ENCODE data around the gene CCDC54.
A peak's percentile ranks its signal among the peaks of the same experiment; 100 is the strongest.
"Not testable (repeated sequence)": the region's sequence is repeated elsewhere in the genome, so short reads cannot be mapped to it uniquely, and the experiment has no call there.

The CCDC54 gene

DNA sequence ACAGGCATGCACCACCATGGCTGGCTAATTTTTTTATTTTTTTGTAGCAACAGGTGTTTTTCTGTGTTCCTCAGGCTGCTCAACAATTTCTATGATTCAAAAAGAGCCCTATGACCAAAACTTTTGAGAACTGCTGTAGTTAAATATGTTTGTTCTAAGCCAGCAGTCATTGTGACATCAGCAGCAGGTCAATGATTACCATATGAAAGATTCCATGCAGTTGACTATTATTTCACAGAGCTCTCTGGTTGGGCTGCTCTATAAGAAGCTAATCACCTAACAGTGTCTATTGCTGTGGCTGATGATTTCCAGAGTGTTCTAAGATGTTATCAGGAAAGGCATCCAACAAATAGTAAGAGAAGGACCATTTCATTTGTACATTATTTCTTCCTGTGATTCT, at the start of gene CCDC54:
CCDC54 (plus strand) TSS at position 289 of the 400 bp plus-strand sequence. CDS start 149 bp downstream, outside the sequence.
- no peak for DNase-seq (ENCODE audit: low spot score)

DNA sequence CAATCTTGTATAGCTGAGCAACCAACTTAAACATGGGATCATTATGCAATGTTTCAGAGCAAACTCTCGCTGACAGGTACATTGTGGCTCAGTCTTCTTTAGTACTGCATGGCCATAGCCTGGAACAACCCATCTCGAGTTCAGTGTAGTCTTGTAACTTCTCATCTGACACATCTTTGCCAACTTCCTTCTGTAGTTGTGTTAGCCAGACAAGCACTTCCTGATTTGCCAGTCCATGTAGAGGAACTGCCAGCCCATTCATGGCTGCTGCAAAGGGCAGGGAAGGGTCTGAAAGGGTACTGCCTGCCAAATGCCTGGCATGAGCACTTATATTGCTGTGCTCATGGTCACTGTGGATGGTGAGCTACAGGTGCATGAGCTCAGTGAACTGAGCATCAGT, 49.2 kb upstream of the CCDC54 start:
- no peak for DNase-seq (ENCODE audit: low spot score)

DNA sequence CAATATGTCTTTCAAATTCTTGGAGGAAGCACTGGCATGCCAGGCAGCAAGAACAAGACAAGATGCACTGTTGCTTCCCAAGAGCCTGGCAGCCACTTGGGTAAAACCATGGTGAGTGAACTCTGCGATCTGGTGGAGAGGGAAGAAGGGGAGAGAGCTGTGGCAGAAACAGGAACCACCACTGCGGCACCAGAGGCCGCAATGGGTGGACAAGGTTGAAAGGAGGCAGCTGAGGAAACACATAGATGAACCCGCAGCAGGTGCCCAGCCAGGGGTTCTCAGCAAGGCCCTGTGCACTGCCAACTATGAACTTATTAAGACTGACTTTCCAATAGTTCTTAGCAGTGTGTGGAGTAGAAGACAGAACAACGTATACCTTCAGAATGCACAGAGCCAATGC, 48.2 kb upstream of the CCDC54 start:
- no peak for DNase-seq (ENCODE audit: low spot score)

DNA sequence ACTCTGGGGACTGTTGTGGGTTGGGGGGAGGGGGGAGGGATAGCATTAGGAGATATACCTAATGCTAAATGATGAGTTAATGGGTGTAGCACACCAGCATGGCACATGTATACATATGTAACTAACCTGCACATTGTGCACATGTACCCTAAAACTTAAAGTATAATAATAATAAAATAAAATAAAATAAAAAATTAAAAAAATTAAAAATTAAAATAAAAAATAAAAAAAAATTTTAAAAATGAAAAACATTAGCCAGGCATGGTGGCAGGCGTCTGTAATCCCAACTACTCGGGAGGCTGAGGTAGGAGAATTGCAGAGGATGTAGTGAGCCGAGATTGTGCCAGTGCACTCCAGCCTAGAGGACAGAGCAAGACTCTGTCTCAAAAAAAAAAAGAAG, 37.5 kb upstream of the CCDC54 start:
- not testable (repeated sequence) for DNase-seq (ENCODE audit: low spot score)

DNA sequence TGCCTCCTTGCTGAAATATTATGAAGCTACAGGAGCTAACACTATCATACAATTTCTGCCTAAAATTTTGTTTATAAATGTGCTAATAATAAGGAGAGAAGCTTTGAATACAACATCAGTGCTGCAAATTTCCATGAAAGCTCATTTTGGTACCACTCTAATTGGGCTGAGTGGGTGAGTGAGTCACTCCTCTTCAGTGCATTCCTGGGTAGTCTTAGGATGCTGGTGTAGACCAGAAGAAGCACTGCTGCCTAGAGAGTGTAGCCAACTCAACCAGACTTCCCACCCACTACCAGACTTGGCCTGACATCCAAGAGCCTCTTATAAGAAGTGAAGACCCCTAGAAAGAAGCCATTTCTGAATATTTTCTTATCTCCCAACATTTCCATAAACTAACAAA, 32.5 kb upstream of the CCDC54 start:
- no peak for DNase-seq (ENCODE audit: low spot score)

DNA sequence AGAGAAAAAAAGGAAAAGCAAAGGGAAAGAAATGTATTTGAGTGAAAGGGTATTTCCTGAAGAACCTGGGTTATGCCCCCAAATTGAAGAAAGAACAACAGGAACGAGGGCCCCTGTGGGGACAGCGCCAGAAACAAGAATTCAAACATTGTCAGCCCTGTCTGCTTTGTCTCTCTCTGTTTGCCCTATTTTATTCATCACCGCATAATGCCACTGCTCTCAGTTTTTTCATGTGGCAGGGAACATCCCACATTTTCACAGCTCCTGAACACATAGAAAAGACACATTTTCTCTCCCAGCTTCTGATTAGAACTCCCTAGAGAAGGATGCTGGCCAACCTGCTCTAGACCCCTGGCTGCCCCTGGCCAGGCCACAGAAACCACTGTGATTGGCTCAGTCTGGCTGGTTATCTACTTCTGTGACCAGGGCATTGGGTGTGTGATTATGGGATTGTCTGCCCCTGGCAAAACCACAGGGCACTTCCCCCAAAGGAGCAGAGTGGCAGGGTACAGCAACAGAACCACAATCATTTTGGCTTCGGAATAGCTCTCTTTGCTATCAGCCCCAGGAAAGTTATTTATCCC, 31.3 kb upstream of the CCDC54 start:
- no peak for DNase-seq (ENCODE audit: low spot score)

DNA sequence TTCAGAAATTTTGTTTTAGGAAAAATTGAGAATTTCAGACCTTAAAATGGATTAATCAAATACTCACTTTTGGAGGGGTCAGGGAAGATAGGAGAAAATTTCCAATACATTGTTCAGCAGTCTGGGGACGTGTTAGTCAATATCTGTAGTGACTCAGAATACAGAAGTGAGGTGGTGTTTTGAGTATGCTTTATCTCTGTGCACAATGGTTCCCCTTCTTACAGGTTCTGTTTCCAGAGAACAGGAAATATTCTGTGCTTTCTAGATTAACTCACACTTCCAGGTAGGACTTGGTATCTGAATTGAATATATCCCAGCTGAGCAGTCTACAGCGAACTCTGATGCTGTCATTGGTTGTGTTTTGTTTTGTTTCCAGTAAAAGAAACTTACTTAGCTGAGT, 30.7 kb upstream of the CCDC54 start:
- DNase-seq (ENCODE audit: low spot score): no peak

DNA sequence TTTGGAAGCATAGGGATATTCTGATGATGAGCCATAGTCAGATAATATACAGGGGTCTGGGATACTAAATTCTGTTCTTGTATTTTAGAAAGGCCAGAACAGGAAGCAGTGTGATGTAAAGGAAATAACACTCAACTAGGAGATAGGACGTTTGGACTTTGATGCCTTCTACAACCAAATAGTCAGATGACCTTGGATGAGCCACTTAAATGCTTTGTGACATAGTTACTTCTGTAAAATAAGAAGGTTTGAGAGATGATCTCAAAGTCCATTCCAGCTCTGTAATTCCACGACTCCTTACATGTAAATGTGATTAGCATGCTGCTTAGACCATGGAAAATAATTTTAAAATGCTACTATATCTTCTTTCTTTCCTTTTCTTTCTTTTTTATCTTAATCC, 29.5 kb upstream of the CCDC54 start:
- DNase-seq (ENCODE audit: low spot score): no peak

DNA sequence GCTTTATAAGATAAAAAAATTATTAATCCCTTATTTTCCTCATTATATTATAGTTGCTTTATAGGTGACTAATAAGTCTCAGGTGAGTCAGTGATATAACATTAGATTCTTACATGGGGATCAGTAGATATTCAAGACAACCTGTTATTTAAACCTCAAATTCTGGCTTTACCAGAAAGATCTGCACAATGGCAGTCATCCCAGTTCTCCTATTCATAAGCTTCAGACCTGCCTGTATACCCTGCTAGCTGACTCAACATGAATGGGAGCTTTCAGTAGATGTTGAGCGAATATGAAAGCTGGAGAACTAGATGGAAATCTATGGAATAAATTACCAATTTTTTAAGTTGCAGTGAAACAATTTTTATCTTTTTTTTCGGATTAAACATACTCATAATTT, 20.5 kb upstream of the CCDC54 start:
- DNase-seq (ENCODE audit: low spot score): no peak

DNA sequence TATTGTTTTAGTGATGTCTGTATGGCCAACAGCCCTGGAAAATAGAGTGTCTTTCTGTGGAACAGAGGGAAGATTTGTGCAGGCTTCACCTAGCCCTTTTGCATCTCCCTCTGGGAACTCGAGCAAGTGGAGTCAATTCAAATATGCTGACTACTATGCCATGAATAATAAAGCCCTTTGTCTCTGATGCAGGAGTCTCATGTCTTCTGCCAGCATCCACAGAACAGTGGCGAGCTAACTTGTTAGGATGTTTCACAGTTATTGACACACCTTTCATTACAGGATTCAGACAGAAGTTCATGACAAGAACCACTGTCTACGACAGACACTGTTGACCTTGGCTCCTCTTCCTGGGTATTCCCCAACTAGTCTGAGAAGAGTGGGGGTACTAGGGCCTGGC, 15.6 kb upstream of the CCDC54 start:
- DNase-seq (ENCODE audit: low spot score): no peak

DNA sequence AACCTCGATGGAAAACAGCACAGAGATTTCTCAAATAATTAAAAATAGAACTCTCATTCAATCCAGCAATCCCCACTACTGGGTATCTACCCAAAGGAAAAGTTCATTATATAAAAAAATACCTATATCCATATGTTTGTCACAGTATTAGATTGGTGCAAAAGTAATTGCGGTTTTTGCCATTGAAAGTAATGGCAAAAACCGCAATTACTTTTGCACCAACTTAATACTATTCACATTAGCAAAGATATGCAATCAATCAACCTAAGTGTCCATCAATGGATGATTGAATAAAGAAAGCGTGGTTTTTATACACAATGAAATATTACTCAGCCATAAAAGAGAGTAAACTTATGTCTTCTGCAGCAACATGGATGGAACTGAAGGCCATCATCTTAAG, 12.2 kb upstream of the CCDC54 start:
- no peak for DNase-seq (ENCODE audit: low spot score)

DNA sequence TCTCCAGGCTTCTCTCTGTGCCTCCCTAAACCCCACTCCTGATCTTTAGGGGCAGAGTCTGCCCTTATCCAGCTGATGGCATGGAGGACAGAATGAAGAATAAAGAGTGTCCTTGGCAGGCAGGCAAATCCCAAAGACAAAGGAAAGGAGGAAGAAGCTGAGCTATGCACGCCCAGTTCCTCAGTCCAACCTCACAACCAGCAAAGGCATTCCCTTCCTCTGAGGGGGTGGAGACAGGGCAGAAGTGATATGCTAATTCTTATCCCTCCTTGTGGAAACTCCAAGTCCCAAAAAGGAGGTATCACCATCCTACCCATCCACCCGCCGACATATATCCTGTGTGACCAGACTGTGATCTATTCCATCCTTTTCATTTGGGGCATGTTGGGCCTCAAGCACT, 10.5 kb upstream of the CCDC54 start:
- DNase-seq (ENCODE audit: low spot score): no peak

DNA sequence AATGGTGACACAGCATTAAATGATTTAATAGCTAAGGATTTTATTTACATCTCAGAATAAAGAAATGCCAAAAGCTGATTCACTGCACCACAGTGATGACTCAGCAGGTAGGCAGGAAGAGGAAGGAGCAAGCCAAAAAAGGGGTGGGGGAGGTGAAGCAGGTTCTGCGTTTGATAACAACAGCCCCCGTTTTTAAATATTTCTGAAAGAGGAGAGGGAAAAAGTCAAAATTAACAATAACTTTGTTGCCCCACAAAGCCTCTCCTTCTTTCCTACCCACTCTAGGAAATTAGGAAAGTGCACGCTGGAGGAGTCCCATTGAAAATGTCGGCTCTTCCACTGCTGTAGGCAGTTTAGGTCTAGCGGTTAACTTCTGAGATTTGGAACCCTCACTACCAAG, 9.9 kb upstream of the CCDC54 start:
- DNase-seq (ENCODE audit: low spot score): peak; percentile 43

DNA sequence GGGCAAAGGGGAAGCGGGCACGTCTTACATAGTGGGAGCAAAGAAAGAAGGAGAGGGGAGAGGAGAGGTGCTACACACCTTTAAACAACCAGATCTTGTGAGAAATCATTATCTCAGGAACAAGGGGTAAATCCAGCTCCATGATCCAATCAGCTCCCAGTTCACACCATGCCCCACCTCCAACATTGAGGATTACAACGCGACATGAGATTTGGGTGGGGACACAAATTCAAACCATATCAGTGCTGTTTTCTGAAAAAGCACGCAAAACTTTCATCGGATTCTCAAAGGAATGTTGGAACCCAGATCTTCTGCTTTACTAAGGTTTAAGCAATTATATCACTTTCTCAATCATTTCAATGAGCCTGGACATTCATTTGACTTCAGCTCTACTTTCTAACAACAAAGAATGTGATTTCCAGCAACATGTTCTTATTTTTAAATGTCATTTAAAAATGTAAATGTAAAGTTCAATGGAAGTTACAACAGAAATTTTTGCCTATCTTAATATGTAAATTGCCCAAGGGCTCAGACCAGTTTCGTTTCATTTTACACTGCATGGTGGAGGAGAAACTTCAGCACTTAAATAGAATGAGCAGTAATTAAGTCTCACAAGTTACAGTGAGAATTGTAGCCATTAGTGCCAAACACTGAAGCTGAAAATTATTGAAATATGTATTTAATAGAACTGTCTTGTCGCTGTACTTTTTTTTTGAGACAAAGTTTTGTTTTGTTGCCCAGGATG, 8.4 kb upstream of the CCDC54 start:
- DNase-seq (ENCODE audit: low spot score): no peak

DNA sequence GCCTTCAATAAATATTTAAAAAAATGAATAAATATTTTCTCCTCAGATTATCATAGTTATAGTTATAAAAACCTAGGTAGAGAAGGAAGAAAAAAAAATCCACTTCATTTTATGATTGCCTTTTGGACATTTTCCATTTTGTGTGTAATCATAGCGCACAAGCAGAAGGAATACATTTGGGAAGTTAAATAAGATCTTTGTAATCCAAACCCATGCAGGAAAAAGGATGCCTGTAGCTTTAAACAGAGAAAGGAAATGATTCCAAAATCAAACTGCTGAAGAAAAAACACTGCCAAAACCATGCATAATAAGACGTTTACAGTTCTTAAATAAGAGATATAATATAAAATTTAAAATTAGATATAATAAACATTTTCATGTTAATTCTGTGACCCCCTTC, 7.4 kb upstream of the CCDC54 start:
- DNase-seq (ENCODE audit: low spot score): no peak

DNA sequence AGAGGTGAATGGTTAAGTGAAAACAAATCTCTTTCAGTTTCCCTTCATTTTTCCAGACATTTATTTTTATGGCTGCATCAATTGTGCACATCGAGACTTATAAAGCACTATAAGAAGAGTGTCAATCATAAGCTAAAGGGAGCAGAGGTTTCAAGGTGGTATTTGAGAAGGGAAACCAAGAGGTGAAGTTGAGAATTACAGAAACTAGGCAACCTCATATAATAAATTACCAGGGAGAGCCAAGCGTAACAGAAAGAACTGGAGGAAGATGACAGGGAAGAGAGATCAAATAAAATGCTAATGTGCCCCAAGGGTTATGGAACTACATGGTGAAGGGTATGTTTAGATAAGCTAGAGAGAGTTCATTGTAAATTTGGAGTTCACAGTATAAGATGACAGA, 6.3 kb upstream of the CCDC54 start:
- no peak for DNase-seq (ENCODE audit: low spot score)

DNA sequence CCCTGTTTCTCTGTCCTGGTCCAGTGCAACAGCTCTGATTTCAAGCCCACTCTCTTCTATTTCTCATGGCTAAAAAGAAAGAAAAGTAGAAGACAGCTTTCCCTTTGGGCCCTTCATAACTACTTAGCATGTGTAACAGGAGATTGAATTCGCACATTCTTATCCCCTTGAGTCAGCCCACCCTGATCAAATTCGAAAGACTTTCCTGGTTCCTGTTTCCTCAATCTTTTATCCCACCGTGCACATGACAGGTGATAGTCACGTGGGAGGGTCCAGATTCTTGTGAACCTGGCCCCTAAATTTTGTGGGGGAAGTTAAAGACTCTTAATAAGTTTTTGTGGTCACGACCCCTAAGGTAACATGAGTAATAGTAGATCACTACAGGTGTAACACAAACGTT, 4.7 kb upstream of the CCDC54 start:
- no peak for DNase-seq (ENCODE audit: low spot score)

DNA sequence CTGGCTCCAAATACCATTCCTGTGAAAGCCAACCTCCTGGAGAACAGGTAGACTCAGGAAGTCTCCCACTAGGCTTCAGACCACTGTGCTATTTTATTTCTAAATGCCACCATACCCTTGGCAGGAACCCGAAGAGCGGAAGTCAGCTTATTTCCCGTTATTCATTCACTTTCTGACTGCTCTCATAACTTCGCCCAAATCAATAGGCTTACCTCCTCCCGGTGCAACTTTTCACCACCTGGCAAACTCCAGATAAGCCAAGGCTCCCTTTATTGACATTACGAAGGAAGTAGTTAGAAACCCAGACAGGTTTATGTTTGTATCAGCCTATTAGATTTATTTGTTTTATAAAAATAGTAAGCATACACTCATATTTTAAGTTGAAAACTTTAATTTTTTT, 3.3 kb upstream of the CCDC54 start:
- DNase-seq (ENCODE audit: low spot score): no peak

DNA sequence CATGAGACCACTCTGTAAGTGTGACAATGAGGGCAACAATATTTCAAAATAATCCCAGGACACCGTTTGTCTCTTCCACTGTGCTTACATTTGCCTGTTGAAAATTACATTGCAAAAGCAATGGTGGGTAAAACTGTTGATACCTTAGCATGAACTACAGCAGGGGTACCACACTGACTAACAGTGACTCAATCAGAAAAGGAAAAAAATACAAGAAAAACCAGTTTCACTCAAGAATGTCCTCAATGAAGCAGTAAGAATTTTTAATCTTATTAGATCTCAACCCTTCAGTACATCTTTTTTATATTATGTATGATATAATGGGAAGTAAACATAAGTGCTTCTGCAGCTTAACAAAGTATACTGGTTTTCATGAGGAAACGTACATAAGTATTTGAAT, 1.6 kb upstream of the CCDC54 start:
- DNase-seq (ENCODE audit: low spot score): no peak

DNA sequence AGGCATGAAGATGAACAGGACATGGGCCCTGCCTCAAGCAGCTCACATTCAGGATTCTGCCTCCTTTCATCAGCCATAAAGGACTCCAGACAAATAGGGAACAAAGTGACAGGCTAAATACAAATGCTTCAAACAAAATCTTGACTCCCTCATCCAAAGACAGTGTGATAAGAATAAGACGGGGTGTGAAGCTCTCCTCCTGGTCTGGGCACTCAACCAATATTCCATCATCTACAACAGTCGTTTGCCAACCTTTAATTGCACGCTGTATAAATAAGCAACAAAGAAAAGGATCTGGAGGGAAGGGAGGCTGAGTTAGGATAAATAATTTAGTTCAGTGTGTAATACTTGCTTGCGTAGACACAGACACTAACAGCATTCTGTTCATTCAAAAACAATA, 5.4 kb downstream of the CCDC54 start:
- DNase-seq (ENCODE audit: low spot score): no peak

DNA sequence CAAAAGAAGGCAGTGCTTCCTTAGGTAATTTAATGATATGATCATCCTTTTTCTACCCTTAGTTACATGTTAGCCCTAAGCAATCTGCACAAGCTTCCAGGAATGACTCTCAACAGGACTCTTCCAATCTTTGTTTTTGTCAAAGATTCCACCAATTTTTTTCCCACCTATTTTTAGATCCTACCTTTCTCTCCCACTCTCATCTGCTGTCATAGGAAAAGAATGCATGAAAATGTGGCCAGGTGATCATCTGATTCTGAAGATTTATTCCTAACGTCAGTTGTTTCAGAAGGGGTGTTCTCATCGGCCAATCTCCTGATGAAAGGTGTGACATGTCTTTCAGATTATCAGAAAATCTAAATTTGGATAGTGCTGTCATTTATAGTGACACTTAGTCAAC, 7.2 kb downstream of the CCDC54 start:
- no peak for DNase-seq (ENCODE audit: low spot score)

DNA sequence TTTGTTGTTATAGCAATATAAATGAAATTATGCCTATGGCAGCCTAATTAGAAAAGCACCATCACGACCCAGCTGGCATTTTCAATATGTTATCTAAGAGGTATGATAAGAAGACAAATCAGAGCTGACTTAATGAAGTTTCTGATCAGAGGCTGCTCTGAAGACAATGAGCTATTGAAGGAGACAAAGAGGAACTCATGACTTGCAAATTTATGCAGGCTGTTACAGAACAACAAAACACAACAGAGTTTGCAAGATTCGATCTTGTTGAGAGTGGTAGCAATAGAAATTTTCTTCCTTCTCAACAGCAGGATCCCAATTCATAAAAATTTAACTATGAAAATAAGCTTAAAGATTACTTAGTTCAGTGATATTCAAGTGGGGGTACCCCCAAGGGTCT, 7.7 kb downstream of the CCDC54 start:
- DNase-seq (ENCODE audit: low spot score): no peak

DNA sequence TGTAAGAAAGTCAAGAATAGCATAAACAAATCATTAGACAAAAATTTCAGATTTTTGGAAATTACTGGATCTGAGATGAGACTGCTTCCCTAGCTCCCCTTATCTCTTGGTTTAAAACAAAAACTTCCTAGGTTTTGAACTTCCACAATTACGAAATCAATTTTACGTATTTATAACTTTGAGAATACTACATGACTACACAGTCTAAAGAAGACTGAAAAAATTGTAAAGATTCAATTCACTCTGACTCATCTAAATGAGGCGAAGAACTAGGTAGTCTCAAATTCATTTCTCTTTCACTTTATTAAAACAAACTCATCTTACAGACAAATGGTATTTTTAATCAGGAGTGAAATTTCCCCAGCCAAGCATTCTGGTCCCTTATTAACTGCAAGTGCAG, 10.3 kb downstream of the CCDC54 start:
- no peak for DNase-seq (ENCODE audit: low spot score)

DNA sequence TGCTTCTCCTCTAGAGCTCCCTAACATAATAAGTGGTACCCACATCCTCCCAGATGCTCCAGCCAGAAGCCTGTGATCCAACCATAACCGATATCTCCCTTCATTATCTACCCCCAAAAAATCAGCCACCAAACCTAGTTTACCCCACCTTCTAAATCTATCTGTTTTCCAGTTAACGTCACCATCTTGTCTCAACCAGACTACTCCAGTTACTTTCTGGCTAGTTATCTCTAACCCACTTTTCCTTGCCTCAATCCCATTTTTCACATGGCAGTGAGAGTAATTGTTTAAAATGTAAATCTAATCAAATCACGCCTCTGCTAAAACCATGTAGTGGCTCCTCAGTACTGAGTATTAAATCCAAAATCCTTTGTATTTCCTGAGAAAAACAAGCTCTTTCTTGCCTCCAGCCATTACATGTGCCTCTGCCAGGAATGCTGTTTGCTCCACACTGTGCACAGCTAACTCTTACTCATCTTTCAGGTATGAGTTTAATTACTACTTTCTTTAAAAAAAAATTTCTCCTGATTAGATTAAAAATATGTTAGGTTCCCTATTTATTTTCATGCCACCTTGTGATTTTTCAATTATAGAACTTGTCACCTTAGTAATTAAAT, 15.4 kb downstream of the CCDC54 start:
- DNase-seq (ENCODE audit: low spot score): no peak
